DND-41 (cell line): ENCODE measurements around the gene ABCA13.

ENCODE experiments used
- ATAC-seq: fragments of 200-7000 bp; cut with Tn5 transposase; 3 replicates; pipeline ENCODE4 v1.9.1; 2021; ENCODE audit warnings: low read depth; ENCODE audit not compliant: insufficient read depth
- DNase-seq: peaks from one replicate; pipeline ENCODE4 v3.0.0-alpha.2; 2020
- H2AFZ ChIP-seq: 2 replicates; pipeline ENCODE4 v1.6.0; 2012; ENCODE audit warnings: low read depth, low read length
- H3K27ac ChIP-seq: 2 replicates; pipeline ENCODE4 v1.5.1; 2012; ENCODE audit warnings: low read length, inconsistent platforms
- H3K27me3 ChIP-seq: fragments of 200-600 bp; sonication (generic); 2 replicates; pipeline ENCODE4 v1.6.0; 2012; ENCODE audit warnings: low read length, mild to moderate bottlenecking, inconsistent platforms; ENCODE audit not compliant: insufficient read depth, poor library complexity
- H3K36me3 ChIP-seq: 2 replicates; pipeline ENCODE4 v1.5.1; 2012; ENCODE audit warnings: low read length, inconsistent platforms; ENCODE audit not compliant: insufficient read depth
- H3K4me1 ChIP-seq: 2 replicates; pipeline ENCODE4 v1.5.1; 2012; ENCODE audit warnings: mild to moderate bottlenecking, low read length; ENCODE audit not compliant: insufficient read depth
- H3K4me2 ChIP-seq: 2 replicates; pipeline ENCODE4 v1.6.0; 2012; ENCODE audit warnings: mild to moderate bottlenecking, moderate library complexity, low read length, inconsistent platforms; ENCODE audit not compliant: insufficient read depth
- H3K4me3 ChIP-seq, 2 experiments: fragments of 200-600 bp in 1 of 2; shearing (Covaris generic) in 1 of 2; 2 replicates each; pipeline ENCODE4 v1.5.1; 2012 to 2016; ENCODE audit warnings: inconsistent platforms in 2 of 2, low read length in 2 of 2, mild to moderate bottlenecking in 2 of 2, low read depth in 1 of 2, moderate library complexity in 1 of 2
- H3K79me2 ChIP-seq: 2 replicates; pipeline ENCODE4 v1.6.0; 2012; ENCODE audit warnings: low read length, inconsistent platforms; ENCODE audit not compliant: insufficient read depth
- H3K9ac ChIP-seq: 2 replicates; pipeline ENCODE4 v1.6.0; 2012; ENCODE audit warnings: low read depth, mild to moderate bottlenecking, inconsistent platforms, low read length, moderate library complexity
- H3K9me3 ChIP-seq: 2 replicates; pipeline ENCODE4 v1.5.1; 2012; ENCODE audit warnings: low read length, moderate library complexity, mild to moderate bottlenecking, inconsistent platforms; ENCODE audit not compliant: insufficient read depth, severe bottlenecking
- H4K20me1 ChIP-seq: 2 replicates; pipeline ENCODE4 v1.6.0; 2012; ENCODE audit warnings: low read length; ENCODE audit not compliant: insufficient read depth
- CTCF ChIP-seq: IDR thresholded peaks from 2 replicates; pipeline ENCODE4 v1.5.1; 2012; ENCODE audit warnings: borderline replicate concordance, low read length, moderate library complexity, mild to moderate bottlenecking; ENCODE audit not compliant: poor library complexity, severe bottlenecking; ENCODE audit errors: extremely low read depth
- EZH2 ChIP-seq: IDR thresholded peaks from 3 replicates; pipeline ENCODE4 v1.6.1; 2012; ENCODE audit warnings: borderline replicate concordance, low read depth, mild to moderate bottlenecking, moderate library complexity, low read length, inconsistent platforms; ENCODE audit not compliant: severe bottlenecking

The ABCA13 gene

GRCh38 chr7:48337781-48338180 lies 166.5 kb downstream of the ABCA13 start:
- H3K4me1 ChIP-seq = no peaks in the 10 kb centered on the region
- no peak overlapping the region for H3K4me2 ChIP-seq
- no peak for ATAC-seq
- TF ChIP-seq CTCF (no peak), EZH2 (no peak)
- H3K27ac ChIP-seq = no peak overlapping the region
- no peak overlapping the region for H2AFZ ChIP-seq
- no peak overlapping the region for H3K4me3 ChIP-seq
- H3K9me3 ChIP-seq = no peaks in the 10 kb centered on the region
- no peaks in the 10 kb centered on the region for H3K79me2 ChIP-seq
- no peaks in the 10 kb centered on the region for H3K27me3 ChIP-seq
- H3K9ac ChIP-seq = no peak overlapping the region
- DNase-seq = no peak
- H3K36me3 ChIP-seq = no peaks in the 10 kb centered on the region
- no peaks in the 10 kb centered on the region for H4K20me1 ChIP-seq

- H3K4me2 ChIP-seq = no peak overlapping the region
These were observed 176.1 kb downstream of the ABCA13 start for GRCh38 chr7:48347230-48347825.

GRCh38 chr7:48350515-48350914 lies 179.3 kb downstream of the ABCA13 start:
- Histone ChIP-seq H3K27ac (no peak overlapping the region), H2AFZ (no peak overlapping the region), H3K4me1 (no peaks in the 10 kb centered on the region), H4K20me1 (no peaks in the 10 kb centered on the region), H3K9ac (no peak overlapping the region), H3K9me3 (no peaks in the 10 kb centered on the region), H3K4me3 (no peak overlapping the region), H3K4me2 (no peak overlapping the region), H3K36me3 (no peaks in the 10 kb centered on the region), H3K27me3 (no peaks in the 10 kb centered on the region), H3K79me2 (no peaks in the 10 kb centered on the region)
- TF ChIP-seq EZH2 (no peak), CTCF (no peak)
- ATAC-seq (no peak), DNase-seq (no peak)

More at GRCh38 chr7:48347230-48347825, 176.1 kb downstream of the ABCA13 start:
- Histone ChIP-seq H3K27me3 (no peaks in the 10 kb centered on the region), H3K9me3 (no peaks in the 10 kb centered on the region), H3K27ac (no peak overlapping the region), H2AFZ (no peak overlapping the region), H3K36me3 (no peaks in the 10 kb centered on the region), H3K4me1 (no peaks in the 10 kb centered on the region), H3K9ac (no peak overlapping the region), H4K20me1 (no peaks in the 10 kb centered on the region), H3K79me2 (no peaks in the 10 kb centered on the region), H3K4me3 (no peak overlapping the region)
- DNase-seq (no peak), ATAC-seq (no peak)
- TF ChIP-seq CTCF (no peak), EZH2 (no peak)

GRCh38 chr7:48351900-48352299 lies 180.6 kb downstream of the ABCA13 start:
- TF ChIP-seq CTCF (no peak), EZH2 (no peak)
- Histone ChIP-seq H3K79me2 (no peaks in the 10 kb centered on the region), H3K4me2 (no peak overlapping the region), H3K4me1 (no peaks in the 10 kb centered on the region), H3K27ac (no peak overlapping the region), H3K4me3 (no peak overlapping the region), H4K20me1 (no peaks in the 10 kb centered on the region), H3K9me3 (no peaks in the 10 kb centered on the region), H2AFZ (no peak overlapping the region), H3K36me3 (no peaks in the 10 kb centered on the region), H3K27me3 (no peaks in the 10 kb centered on the region), H3K9ac (no peak overlapping the region)
- no peak for DNase-seq
- no peak for ATAC-seq
